HG03354 (cell line): ENCODE data around the gene NUMB.

Experiments
- ATAC-seq: cut with Tn5 transposase; IDR thresholded peaks from one replicate; pipeline ENCODE4 v1.9.1; 2021; ENCODE audit warnings: mild to moderate bottlenecking; ENCODE audit not compliant: unreplicated experiment, poor library complexity, severe bottlenecking

The NUMB gene

GRCh38 chr14:73265721-73266046 lies 192.7 kb downstream of the NUMB start:
- no peak for ATAC-seq

- ATAC-seq: no peak
These were observed 193.2 kb downstream of the NUMB start for GRCh38 chr14:73264885-73265720.

- no peak for ATAC-seq
These were observed 194.1 kb downstream of the NUMB start for GRCh38 chr14:73264080-73264884.

- ATAC-seq: no peak
These were observed 194.7 kb downstream of the NUMB start for GRCh38 chr14:73263606-73264005.

GRCh38 chr14:73262427-73263183 lies 195.7 kb downstream of the NUMB start:
- no peak for ATAC-seq

GRCh38 chr14:73261520-73262426 lies 196.6 kb downstream of the NUMB start:
- ATAC-seq: no peak

GRCh38 chr14:73261075-73261474 lies 197.3 kb downstream of the NUMB start:
- ATAC-seq: no peak

- no peak for ATAC-seq
These were observed 197.8 kb downstream of the NUMB start for GRCh38 chr14:73260574-73260973.

GRCh38 chr14:73259837-73260236 lies 198.5 kb downstream of the NUMB start:
- ATAC-seq: no peak

GRCh38 chr14:73258845-73259611 lies 199.3 kb downstream of the NUMB start:
- no peak for ATAC-seq

- ATAC-seq: no peak
These were observed 200.3 kb downstream of the NUMB start for GRCh38 chr14:73258076-73258475.

GRCh38 chr14:73255693-73256225 lies 202.6 kb downstream of the NUMB start:
- no peak for ATAC-seq

- no peak for ATAC-seq
These were observed 203.3 kb downstream of the NUMB start for GRCh38 chr14:73255005-73255400.

GRCh38 chr14:73254247-73255004 lies 203.9 kb downstream of the NUMB start:
- no peak for ATAC-seq

- ATAC-seq: no peak
These were observed 204.6 kb downstream of the NUMB start for GRCh38 chr14:73253721-73254120.

- no peak for ATAC-seq
These were observed 205.1 kb downstream of the NUMB start for GRCh38 chr14:73253323-73253610.

- ATAC-seq: no peak
These were observed 205.6 kb downstream of the NUMB start for GRCh38 chr14:73252491-73253322.
